Neural progenitor cell (in vitro differentiated cells): ENCODE data around the gene KRTAP5-1.

Experiments
- CTCF ChIP-seq: fragments of 200-600 bp; sonication (generic); IDR thresholded peaks from 2 replicates; pipeline ENCODE4 v1.5.1; 2017; ENCODE audit warnings: antibody characterized with exemption, mild to moderate bottlenecking
- EZH2 ChIP-seq: fragments of 200-600 bp; sonication (generic); IDR thresholded peaks from 2 replicates; pipeline ENCODE4 v1.6.1; 2017; ENCODE audit warnings: antibody characterized with exemption, mild to moderate bottlenecking, moderate library complexity
- EZH2phosphoT487 ChIP-seq: fragments of 200-600 bp; sonication (generic); IDR thresholded peaks from 2 replicates; pipeline ENCODE4 v1.6.1; 2017; ENCODE audit warnings: antibody characterized with exemption

DNA sequence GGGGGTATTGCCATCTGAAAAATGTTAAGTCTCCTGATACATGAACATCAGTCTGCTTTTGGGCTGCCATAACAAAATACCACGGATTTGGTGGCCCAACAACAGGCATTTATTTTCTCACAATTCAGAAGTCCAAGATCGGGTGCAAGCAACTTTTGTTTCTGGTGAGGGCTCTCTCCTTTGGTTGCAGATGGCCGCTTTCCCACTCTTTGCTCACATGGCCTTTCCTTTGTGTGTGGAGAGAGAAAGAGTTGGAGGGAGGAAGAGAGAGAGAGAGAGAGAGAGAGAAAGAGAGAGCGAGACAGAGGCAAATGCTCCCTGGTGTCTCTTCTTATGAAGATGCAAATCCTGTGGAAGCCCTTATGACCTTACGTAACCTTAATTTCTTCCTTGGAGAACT, 15.5 kb upstream of the KRTAP5-1 start:
- TF ChIP-seq CTCF (no peak), EZH2 (no peak), EZH2phosphoT487 (no peak)
